ENCODE data around the gene NAA60.
"Not testable (repeated sequence)": the region's sequence is repeated elsewhere in the genome, so short reads cannot be mapped to it uniquely, and the experiment has no call there.

NAA60 gene

DNA sequence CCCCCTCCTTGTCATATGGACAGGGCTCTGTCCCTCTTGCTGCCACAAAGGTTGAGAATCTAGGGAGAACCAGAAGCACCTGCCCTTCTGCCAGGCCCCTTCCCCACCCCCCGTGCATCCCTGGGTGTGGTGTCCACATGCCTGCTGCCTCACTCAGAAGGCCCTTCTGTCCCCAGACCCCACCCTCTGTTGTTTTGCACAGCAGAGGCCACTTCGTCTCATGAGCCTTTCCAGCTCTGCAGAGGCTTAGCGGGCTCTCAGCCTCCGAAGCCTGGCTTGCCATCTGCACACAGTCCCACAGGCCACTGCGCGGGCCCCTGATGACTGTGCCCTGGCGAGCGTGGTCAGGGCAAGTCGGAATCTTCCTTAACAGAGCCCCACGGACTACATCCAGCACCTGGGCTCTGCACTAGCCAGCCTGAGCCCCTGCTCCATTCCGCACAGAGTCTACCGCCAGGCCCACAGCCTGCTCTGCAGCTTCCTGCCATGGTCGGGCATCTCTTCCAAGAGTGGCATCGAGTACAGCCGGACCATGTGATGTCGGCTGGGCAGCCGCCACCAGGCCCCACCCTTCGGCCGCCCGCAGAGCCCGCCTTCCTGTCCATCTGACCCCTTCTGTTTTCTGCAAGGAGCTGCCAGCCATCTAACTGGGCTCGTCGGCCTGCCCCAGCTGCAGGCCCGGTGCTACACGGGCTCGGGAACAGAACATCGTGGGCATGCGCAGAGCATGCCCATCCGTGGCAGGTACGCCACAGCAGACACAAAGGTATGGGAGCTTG lies 41.0 kb downstream of the NAA60 start:
- no peak for DNase-seq

DNA sequence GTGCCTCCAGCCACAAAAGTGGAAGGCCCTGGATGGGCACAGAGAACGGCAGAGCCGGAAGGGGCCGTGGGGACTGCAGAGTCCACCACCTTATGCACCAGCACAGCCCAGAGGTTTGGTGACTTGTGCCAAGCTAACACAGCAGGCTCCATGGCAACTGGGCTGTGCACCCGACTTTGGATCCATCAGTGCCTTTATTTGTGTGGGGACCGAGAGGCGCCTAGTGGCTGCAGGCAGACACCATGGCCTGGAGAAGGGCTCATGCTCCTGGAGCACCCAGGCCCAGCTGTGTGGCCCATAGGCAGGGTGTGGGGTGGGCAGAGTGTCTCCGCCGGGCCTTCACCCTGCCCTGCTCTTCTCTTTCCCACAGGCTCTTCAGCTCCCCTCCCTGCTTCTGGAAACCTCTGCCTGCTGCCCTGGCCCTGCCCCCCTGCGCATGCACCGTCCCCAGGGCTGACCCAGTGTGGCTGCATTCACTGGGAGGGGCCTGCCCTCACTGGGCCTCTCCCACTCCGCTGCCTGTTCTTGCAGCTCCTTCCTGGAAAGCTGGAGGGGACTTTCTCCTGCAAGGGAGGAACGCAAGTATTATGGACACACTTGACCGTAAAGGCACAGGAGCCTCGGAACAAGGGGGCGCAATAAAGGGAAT lies 41.7 kb downstream of the NAA60 start:
- no peak for DNase-seq

DNA sequence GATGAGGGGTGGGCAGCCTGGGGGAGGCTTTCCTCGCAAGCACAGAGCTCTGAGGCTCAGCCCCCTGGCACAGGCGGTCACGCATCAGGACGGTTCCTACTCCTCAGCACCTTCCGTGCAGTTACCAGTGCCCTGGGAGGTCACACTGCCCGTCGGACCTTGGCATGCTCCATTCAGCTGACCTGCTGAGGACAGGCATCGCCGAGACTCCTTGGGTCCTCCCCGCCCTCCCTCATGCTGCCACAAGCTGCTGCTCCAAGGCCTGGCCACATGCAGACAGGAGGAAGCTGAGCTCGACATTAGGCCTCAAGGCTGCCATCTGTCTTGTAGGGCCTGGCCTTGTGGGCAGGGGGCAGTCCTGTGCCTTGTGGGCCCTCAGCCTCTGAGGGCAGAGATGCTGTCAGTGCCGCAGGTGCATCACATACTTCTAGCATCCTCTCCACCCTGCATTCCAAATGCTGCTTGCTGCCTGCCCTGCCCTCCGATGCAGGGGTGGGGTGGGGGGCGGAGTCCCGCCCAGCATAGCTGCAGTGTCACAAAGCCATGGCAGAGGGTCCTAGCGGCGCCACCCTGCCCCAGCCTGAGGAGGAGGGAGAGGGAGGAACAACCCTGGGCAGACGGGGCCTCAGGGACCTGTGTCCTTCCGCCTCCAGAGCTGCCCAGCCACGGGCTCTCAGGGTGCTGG lies 42.5 kb downstream of the NAA60 start:
- no peak for DNase-seq

DNA sequence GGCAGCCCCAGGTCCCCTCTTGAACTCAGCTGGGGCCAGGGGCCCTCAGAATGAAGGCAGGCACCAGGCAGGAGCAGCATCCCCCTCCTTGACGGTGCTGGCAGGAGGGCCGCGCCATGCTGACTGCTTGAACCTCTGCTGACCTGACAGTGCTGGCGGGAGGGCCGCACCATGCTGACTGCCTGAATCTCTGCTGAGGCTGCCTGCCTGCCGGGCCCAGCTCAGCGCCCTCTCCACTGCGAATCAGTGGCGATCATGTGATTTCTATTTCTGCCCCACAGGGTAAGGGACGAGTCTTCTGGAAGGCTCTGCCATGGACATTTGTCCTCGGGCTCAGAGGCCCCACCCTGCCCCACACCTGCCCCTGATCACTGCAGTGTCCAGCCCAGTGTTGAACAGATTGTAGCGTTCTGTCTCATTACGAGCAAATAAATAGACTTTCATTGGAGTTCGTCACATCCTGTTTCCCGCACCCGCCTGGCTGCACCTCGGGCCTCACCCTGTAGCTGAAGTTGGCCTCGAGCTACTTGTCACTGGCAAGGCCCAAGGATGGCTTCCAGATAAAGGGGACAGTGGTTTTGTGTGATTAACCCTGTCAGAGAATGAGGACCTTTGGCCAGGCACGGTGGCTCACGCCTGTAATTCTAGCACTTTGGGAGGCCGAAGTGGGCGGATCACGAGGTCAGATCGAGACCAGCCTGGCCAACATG lies 43.2 kb downstream of the NAA60 start:
- DNase-seq = no peak

DNA sequence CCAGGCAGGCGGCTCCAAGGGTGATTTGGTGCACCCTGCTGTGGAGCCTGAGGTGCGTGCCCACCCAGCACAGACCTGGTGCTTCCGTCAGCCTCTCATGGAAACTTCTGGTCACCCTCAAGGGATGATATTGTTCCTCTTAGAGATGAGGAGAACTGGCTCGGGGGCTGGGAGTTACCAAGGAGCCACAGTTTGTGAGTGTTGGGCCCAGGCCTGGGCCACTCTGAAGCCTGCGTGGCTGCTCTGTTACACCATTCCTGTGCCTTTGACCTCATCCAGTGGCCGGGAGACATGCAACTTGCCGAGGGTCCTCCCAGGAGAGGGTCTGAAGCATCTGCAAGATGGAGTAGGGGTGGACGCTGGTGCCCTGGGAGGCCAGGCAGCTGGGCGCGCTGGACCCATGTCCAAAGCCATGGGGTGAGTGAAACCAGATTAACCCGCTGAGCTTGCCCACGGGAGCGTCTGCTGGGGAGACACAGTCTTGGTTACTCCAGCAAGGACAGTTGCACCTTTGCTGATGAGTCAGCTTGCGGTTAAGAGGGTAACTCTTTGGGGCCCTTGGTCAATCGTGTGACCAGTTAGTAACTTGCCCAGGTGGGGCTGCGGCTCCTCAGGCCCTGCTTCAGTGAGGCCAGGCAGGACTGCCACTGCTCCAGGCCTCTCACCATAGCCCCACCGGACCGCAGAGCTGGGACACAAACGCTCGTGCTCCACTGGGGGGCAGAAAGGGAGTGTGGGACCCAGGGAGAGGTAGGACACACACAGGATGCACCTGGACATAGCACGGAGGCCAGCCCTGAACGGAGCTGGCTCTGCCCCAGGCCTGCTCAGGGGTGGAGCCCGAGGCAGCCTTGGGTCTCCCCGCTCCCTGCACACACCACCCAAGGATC lies 44.3 kb downstream of the NAA60 start:
- DNase-seq = no peak

DNA sequence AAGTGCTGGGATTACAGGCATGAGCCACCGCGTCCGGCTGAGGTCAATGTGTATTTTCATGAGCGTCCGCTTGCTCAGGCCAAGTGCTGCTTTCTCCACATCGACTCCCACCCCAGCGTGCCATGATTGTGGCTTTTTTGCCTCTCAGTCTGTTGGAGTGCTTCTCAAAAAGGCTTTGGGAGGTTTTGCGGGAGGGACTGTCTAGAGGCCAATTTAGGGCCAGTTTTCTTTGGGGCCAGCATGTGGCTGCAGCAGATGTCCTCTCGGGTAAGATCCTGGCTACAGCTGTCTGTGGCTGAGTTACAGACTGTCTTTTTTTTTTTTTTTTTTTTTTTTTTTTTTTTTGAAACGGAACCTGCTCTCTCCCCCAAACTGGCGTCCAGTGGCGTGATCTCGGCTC lies 45.3 kb downstream of the NAA60 start:
- DNase-seq = no peak

DNA sequence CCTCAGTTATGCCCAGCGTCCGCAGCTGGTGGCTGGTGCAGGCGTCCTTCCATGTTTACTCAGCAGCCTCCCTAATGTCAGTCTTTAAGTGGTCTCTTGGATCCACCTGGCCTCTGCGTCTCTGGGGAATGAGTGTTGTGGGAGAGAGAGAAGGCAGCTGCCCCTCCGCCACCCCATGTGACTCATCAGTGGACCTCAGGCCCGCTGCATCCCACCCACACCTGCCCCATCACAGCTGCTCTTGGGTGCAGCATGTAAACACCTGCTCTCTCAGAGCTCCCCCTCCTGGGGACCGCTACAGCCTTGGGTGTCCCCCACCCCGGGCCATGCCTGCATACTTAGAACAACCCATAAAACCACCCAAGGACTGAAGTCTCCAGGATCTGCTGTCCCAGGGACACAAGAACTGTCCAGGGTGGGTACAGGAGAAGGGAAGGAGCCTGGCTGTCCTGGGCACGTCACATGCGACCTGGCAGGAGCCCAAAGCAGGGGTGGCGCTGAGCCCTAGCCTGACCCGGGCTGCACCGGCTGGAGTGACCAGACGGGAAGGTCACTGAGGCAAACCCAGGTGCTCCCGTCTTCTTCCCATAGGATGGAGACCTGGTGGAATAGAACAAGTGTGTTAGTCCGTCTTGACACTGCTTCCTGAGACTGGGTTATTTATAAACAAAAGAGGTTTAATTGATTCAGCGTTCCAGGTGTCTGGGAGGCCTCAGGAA lies 47.6 kb downstream of the NAA60 start:
- no peak for DNase-seq

DNA sequence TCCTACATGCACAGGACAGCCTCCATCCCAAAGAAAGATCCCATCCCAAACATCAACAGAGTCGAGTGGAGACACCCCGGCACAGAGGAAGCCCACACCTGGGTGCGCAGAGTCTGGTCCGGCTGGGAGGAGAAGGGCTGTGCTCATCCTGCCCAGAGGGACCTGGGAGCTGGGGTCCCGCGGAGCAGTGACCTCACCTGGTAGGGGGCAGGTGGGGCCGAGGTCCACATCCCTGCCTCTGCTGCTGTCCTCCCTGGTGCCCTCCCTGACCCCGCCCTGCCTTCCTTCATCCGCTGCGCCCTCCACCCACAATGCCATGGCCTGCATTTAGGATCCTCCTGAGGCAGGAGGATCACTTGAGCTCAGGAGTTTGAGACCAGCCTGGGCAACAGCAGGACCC lies 48.9 kb downstream of the NAA60 start:
- no peak for DNase-seq

DNA sequence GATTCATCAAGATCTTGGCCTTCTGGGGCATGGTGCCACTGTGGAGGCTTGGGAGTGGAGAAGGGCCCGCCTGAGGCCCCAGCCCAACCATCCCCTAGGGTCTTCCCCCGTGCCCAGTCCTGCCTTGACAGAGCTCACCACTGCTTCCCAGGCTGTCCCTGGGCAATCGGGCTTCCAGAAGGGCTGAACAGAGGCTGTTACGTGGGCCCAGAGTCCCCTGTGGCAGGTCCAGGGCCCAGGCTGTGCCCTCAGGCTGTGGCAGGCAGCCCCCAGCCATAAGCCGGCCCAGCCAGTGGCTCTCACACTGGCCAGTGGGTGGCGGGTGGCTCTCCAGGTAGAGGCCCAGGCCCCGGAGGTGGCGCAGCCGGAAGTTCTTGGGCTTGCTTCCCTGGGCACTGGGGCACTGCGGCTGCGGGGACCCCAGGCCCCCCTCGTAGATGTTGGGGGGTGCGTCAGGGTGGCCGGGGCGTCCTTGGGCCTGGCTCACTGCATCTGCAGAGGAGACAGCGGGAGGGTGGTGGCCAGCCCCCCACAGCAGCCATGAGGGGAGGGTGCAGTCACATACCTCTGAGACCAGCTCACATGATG lies 51.0 kb downstream of the NAA60 start:
- no peak for DNase-seq

DNA sequence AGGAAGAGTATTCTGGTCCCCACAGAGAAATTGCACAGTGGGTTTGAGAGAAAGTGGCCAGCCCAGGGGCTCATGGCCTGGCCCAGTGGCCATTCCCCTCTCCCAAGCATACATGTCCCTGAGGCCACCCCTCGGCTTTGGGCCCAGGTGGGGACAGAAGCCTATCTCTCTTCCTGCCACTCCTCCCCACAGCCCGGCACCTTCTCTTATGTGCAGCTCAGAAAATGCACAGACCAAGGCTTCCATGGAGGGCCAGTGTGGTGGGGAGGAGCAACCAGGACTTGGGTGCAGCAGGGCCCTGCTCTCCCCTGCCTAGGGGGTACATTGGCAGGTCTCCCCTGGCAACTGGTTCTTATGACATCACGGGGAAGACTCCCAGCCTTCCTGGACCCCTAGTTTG lies 51.7 kb downstream of the NAA60 start, which contains the start of gene C16orf90:
Gene C16orf90 (minus strand): TSS at position 314 of the 400 bp plus-strand sequence. CDS start 68 bp downstream, at position 246.
- DNase-seq = no peak

DNA sequence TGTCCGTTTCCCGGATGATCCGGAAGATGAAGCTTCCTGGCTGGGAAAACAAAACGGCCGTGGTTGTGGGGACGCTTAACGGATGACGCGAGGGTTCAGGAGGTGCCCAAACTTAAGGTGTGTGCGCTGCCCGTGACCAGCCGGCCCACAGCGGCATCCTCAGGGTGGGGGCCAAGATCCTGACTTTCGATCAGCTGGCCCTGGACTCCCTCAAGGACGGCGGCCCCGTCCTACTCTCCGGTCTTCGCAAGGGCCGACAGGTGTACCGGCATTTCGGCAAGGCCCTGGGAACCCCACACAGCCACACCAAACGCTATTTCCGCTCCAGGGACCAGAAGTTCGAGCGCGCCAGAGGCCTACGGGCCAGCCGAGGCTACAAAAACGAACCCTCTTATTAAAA lies 52.9 kb downstream of the NAA60 start:
- no peak for DNase-seq

DNA sequence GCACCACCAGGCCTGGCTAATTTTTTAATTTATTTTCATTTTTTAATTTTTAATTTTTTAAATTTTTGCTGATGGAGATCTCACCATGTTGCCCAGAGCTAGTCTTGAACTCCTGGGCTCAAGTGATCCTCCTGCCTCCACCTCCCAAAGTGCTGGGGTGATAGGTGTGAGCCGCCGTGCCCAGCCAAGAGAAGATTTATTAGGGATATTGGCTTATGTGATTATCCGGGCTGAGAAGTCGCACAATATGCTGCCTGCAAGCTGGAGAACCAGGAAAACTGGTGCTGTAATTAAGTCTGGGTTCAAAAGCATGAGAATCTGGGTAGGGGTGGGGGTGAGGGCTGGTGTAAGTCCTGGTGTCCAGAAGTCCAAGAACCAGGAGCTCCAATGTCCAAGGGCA lies 54.3 kb downstream of the NAA60 start:
- no peak for DNase-seq

DNA sequence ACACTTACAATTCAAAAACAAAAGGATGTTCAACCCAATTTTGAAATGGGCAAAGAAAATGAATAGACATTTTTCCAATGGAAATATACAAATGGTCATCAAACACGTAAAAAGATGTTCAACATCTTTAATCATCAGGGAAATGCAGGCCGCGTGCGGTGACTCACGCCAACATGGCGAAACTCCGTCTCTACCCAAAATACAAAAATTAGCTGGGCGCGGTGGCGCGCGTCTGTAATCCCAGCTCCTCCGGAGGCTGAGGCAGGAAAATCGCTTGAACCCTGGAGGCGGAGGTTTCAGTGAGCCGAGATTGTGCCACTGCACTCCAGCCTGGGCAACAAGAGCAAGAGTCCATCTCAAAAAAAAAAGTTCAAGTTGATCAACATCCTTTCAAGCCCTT lies 55.5 kb downstream of the NAA60 start:
- DNase-seq = no peak

DNA sequence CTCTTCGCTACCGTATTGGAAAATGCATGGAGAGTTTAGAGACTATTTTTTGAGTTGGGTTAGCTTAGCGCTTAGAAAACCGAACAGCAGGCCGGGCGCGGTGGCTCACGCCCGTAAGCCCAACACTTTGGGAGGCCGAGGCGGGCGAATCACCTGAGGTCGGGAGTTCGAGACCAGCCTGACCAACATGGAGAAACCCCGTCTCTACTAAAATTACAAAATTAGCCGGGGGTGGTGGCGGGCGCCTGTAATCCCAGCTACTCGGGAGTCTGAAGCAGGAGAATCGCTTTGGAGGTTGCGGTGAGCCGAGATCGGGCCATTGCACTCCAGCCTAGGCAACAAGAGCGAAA lies 57.9 kb downstream of the NAA60 start:
- not testable (repeated sequence) for DNase-seq

DNA sequence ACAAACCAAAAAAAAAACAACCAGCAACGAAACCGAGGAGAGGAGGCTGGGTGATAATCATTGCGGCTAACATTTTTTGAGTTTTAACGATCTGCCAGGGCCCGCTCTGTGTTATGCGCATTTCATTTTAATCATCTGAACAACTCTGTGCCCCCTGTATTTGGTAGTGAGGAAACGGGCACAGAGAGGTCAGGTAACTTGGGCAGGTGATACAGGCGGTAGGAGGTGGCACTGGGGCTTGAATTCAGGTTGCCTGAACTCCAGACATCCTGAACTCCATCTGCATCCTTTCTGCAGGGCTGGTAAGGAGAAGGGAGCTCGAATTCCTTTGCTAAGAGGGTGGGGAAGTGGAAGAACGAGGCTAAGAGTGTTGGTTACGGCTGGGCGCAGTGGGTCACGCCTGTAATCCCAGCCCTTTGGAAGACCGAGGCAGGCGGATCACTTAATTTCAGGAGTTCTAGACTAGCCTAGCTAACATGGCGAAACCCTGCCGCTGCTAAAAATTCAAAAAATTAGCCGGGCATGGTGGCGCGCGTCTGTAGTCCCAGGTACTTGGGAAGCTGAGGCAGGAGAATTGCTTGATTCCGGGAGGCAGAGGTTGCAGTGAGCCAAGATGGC lies 58.4 kb downstream of the NAA60 start:
- no peak for DNase-seq

DNA sequence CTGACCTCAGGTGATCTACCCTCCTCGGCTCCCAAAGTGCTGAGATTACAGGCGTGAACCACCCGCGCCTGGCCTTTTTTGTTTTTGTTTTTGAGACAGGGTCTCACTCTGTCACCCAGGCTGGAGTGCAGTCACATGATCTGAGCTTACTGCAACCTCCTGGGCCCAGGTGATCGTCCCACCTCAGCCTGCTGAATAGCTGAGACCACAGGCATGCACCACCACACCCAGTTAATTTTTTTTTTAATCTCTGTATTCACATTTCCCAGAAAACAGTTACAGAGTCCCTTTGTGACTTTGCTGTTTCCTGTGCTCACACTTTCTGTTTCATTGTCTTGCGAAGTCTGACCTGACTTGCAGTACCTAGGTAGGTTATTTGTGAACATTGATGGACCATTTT lies 60.0 kb downstream of the NAA60 start:
- DNase-seq = no peak

DNA sequence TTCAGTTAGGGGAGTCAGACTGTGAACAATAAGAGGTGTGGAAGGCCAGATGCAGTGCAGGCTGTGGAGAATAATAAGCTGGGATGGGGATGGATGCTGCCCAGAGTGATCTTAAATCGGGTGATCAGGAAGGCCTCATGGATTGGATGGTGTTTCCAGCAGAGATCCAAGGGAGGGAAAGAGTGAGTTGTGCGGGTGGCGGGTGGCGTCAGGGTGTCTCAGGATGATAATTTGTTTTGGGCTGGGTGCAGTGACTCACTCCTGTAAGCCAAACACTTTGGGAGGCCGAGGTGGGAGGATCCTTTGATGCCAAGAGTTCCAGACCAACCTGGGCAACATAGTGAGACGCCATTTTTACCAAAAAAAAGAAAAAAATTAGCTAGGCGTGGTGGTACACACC lies 65.3 kb downstream of the NAA60 start:
- DNase-seq = no peak

DNA sequence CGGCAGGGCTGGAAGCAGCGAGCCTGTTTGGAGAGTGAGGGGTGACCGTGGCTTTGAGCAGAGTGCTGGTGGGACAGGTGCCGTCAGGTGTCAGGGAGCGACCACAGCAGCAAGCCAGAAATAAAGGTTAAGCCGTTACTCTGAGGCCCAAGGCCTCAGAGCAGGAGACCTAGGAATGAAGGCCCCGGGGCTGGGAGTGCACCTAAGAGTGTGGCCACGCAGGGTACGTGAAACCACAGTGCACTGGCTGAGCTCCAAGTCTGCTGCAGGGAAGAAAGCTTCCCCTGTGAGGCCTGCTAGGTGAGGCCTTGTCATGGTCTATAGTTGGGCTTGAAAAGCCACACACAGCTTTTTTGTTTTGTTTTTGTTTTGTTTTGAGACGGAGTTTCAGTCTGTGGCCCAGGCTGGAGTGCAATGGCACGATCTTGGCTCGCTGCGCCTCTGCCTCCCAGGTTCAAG lies 66.0 kb downstream of the NAA60 start:
- DNase-seq = no peak

DNA sequence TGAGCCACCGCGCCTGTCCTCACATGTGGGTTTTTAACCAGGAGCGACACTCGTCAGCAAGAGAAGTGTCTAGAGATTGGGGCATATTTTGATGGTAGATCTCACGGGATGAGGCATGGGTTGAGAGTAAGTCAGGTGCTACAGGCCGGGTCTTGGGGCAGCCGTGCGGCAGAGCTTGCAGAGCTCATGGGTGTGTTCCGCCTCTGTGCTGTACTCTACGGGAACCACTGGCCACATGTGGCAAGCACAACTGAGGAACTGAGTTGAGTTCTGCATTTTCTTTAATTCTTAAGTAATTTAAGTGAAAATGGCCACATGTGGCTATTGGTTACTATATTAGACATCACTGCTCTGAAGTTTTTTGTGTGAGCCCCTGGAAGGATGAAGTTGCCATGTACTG lies 66.9 kb downstream of the NAA60 start:
- no peak for DNase-seq

DNA sequence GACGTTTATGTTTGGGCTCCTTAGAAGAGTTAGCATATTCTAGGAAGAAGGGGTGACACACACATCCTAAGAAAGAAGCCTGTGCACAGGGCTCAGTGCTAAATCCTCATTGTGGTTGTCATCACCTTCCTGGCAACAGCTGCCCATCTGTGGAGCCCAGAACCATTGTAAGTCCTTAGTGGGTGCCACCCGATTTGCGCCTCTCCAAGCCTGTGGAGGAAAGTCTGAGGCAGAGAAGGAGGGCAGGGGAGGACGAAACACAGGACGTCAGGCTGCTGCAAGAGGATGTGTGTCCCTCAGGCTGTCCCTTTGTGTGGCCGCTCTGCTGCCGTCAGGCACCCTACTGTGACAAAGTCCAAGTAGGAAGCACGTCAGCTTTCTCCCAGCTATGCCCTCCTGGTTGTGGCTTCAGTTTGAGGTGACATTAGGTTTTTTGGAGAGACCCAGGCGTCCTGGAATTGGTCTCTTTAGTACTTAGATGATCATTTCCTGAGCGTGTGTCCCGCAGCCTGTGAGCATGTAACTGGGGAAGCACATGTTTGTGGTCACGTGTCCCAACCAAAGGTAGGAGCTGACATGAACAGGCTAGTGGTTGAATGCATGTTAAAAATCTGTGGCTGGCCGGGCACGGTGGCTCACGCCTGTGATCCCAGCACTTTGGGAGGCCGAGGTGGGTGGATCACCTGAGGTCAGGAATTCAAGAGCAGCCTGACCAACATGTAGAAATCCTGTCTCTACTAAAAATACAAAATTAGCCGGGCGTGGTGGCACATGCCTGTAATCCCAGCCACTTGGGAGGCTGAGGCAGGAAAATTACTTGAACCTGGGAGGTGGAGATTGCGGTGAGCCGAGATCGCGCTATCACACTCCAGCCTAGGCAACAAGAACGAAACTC lies 68.1 kb downstream of the NAA60 start:
- DNase-seq = no peak

Measured in NCI-H2029 (cell line).